NCI-H446 treated with DMSO at 0.1 percent for 48 hours (cell line): ENCODE measurements around the gene HYKK.
"Not testable (repeated sequence)": the region's sequence is repeated elsewhere in the genome, so short reads cannot be mapped to it uniquely, and the experiment has no call there.

Experiments used
- DNase-seq: peaks from one replicate; lab custom pipeline; 2025; lab: John Stamatoyannopoulos, UW

The HYKK gene

DNA sequence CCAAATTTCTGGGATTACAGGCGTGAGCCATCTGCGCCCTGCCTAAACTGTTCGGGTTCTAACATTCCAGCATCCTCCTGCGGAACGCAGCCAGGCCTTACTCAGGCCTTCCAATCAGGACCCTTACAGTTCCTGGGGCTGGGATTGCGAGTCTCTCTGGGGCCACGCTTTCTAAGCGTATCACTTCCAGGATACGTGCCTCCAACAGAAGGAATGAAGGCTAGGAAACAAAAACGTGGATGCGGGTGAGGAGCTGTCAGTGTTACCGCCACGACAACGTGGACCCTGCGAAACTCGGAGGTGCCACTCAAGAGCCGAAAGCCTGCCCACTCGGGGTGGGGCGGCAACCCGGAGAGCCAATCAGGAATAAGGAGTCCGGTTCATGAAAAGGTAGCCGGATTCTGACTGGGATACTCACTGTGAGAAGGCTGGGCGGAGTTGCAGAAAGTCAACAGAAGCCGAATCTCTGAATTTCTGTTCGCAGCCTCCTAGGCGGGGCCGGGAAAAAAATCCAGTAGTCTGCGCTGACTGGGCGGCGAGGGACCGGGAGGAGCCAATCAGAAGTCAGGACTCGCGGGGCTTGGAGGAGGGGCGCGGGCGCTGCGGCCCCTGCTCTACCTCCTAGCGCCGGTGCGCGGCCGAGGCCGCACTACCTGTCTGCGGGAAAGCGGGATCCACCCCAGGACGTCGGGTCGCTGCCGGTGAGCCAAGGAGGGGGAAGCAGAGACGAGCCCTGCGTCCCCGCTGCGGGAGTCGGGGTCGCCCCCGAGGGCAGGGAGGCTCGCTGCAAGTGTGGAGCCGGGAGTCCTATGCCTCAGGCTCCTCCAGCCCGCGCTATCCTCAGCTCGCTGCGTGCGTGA, at the start of gene HYKK:
HYKK (plus strand) TSS at position 607 of the 860 bp plus-strand sequence. CDS start 5,512 bp downstream, outside the sequence.
- peak; percentile 93 for DNase-seq

GRCh38 chr15:78460737-78461136, 46.6 kb upstream of the HYKK start:
- no peak for DNase-seq

DNA sequence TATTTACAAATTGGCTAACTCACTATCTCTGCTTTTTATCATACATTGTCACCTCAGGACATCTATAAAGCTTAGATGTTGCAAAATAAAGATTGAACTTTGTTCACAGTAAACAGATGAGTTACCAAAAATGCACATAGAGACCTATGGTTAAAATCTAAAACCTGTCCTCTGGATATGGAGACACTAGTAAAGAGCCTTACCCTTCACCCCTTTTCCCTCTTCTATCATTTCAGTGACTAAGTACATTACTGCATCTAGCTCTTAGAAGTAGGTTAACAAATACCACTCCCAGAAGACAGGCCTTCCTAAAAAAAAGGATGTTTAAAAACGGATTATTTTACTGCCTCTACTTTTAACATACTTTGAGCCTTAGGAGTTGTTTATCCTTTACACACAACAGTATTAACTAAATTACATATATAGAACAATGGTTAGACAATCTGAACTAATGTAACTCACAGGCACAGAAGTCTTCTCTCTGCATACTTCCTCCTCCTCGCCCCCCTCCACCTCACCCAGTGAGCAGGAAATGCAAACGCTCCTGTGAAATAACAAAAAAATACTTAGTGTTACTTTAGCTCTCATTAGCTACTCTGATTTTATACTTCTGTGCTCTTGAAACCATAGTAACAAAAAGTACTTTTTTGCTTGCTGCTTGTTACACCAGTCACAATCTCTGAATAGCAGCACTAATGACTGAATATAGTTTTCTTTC, 46.0 kb upstream of the HYKK start:
- no peak for DNase-seq

DNA sequence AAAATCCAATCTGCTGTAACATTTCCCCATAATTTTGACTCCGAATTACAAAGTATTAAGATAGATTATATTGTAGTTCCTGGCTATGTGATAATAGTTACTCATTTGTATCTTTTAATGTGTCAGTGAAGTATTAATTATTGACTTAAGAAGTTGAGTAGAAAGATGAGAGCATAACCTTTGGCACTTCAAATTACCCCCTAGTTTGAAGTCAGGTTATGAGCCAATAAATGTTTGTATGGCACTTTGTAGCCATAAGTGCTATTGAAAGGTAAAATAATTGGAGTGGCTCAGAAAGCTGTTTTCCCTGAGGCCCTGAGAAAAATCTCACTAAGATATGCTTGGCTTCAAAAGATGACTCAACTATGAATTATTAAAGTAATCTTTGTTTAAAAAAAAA, 38.3 kb upstream of the HYKK start:
- no peak for DNase-seq

DNA sequence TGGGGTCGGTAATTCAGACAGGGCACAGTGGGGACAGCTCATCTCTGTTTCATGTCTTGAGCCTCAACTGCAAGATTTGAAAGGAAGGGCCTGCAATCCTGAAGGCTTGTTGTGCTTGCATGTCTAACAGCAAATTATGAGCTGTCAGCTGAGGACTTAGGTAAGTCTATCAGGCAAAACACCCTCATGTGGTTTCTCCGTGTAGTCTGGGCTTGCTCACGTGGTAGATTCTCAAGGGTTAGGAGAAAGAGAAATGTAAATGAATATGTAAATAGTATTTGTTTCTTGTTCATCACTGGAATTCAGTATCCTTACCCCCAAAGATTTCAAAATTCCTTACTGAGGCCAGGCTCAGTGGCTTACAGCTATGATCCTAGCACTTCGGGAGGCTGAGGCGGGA, 30.1 kb upstream of the HYKK start:
- no peak for DNase-seq

DNA sequence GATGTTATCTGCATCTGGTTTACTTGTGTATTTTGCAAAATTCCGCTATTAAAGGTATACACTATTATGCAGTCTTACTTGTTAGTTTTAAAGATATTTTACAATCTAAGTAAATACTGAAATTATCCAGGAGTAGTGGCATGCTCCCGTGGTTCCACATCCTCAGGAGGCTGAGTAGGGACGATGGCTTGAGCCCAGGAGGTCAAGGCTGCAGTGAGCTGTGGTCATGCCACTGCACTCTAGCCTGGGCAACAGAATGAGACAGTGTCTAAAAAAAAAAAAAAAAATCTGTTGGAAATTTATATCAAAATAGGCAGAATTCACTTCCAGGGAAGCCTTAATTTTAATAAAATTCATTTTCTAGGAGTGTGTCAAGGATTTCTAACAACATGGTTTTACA, 27.7 kb upstream of the HYKK start:
- DNase-seq, result no peak

- DNase-seq, result no peak
Measured at GRCh38 chr15:78481917-78482316, 25.5 kb upstream of the HYKK start.

GRCh38 chr15:78492872-78493271, 14.5 kb upstream of the HYKK start:
- DNase-seq, result no peak

GRCh38 chr15:78501857-78502256, 5.5 kb upstream of the HYKK start:
- DNase-seq, result no peak

- DNase-seq, result no peak
Measured at GRCh38 chr15:78502641-78503040, 4.7 kb upstream of the HYKK start.

GRCh38 chr15:78507831-78508160, 419 bp downstream of the HYKK start:
- no peak for DNase-seq

DNA sequence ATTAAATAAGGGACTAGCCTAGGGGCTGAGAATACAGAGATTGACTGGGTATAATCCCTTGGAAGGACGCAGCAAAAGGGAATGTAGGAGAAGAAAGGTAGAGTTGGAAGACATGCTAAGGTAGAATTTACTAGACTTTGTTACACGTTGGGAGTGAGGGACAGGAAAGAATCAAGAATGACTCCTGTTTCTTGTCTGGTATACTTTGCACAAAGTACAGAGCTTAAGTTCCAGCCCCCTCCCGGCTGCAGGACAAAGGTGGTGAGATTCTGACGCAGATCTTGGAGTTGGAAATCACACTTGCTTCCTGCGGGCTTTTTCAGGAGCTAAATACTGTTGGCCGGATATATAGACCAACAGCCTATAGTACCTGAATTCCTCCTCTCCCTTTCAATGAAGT, 895 bp downstream of the HYKK start:
- DNase-seq, result no peak

GRCh38 chr15:78509726-78510312, 2.4 kb downstream of the HYKK start:
- DNase-seq, result no peak

DNA sequence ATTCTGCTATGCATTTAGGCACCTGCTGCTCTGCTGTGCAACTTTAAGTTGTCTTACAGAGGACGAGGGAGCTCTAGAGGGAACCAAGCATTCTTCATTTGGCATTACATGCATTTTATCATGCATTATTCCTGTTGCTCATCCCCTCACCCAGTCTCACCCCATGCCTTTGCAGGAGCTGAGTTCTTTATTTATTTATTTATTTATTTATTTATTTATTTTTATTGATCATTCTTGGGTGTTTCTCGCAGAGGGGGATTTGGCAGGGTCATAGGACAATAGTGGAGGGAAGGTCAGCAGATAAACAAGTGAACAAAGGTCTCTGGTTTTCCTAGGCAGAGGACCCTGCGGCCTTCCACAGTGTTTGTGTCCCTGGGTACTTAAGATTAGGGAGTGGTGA, 12.7 kb downstream of the HYKK start:
- DNase-seq, result not testable (repeated sequence)

DNA sequence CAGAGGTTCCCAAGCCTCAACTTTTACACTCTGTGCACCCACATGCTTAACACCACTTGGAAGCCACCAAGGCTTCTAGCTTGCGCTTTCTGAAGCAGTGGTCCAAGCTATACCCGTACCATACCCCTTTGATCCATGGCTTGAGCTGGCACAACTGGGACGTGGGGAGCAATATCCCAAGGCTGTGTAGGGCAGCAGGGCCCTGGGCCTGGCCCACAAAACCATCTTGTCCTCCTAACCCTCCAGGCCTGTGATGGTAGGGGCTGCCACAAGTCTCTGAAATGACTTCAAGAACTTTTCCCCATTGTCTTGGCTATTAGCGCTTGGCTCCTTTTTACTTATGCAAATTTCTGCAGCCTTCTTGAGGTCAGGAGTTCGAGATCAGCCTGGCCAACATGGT, 16.9 kb downstream of the HYKK start:
- no peak for DNase-seq

DNA sequence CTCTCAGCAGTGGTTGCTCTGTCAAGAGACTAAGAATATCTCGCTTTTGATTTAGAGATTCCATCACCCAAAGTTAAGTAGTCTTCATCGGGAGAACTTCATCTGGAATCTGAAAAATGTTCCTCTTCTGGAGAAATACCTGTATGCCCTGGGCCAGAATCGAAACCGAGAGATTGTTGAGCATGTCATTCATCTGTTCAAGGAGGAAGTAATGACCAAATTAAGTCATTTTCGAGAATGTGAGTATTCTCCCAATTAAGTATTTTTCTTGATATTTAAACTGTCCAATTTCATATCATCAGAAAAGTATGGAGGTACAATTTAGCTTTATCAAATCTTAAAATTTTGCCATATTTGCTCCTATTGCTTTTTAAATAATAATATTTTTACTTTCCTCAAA, 19.9 kb downstream of the HYKK start:
- no peak for DNase-seq

GRCh38 chr15:78533331-78533730, 26.0 kb downstream of the HYKK start:
- DNase-seq, result no peak

DNA sequence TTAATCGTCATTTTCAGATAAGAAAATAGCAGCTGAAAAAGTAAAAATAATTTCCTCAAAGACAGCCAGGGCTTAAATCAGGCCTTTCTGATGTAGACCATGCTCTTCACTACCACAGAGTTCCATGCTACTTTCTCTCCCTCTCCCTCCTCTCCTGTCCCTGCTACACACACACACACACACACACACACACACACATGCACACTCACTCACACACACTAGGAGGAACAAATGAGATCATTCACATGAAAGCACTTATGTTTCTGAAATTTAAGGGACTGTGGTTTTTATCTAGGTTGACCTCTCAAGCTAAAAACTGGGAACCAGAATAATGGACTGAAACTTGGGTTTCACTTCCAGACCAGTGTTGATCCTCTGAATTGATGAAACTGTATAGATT, 28.8 kb downstream of the HYKK start:
- no peak for DNase-seq

- DNase-seq, result no peak
Measured at GRCh38 chr15:78537266-78537905, 30.0 kb downstream of the HYKK start.

GRCh38 chr15:78538358-78538757, 31.0 kb downstream of the HYKK start:
- DNase-seq, result no peak

DNA sequence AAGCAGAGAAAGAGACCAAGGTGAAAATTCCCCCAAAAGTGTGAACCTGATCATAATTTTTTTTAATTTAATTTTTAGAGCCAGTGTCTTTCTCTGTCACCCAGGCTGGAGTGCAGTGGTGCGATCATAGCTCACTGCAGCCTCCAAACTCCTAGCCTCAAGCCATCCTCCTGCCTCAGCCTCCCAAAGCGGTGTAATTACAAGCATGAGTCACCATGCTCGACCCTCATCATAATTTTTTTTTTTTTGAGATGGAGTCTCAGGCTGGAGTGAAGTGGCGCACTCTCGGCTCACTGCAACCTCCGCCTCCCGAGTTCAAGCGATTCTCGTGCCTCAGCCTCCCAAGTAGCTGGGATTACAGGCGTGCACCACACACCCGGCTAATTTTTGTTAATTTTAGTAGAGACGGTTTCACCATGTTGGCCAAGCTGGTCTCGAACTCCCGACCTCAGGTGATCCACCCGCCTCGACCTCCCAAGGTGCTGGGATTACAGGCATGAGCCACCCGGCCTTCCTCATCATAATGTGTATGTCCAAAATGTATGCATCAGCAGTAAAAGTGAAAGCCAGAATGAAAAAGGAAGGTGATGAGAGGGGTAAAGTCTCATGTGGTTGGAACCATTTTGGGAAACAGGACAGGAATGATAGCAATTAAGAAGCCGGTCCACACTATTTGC, 32.2 kb downstream of the HYKK start:
- DNase-seq, result not testable (repeated sequence)
